GM18507 (cell line): Measurements from ENCODE around the gene RETSAT.
"Not testable (repeated sequence)": the region's sequence is repeated elsewhere in the genome, so short reads cannot be mapped to it uniquely, and the experiment has no call there.

ENCODE experiments used
- DNase-seq: peaks from one replicate; pipeline ENCODE4 v3.0.0; 2011; ENCODE audit warnings: low read depth; ENCODE audit not compliant: insufficient read length; ENCODE audit errors: extremely low spot score
- FAIRE-seq: peaks from 2 replicates; lab custom pipeline; 2011; peaks lifted over from hg19 to GRCh38; lab: Jason Lieb, UNC

The RETSAT gene

DNA sequence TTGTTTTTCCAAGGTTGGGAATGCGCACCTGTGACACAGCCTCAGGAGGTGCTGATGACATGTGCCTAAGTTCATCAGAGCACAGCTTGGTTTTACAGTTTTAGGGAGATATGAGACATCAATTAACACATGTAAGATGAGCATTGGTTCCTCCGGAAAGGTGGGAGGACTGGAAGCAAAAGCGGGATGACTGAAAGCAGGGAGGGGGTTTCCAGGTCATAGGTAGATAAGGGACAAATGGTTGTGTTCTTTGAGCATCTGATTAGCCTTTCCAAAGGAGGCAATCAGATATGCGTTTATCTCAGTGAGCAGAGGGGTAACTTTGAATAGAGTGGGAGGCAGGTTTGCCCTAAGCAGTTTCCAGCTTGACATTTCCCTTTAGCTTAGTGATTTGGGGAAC lies 29.5 kb upstream of the RETSAT start:
- no peak for DNase-seq
- no peak for FAIRE-seq

GRCh38 chr2:85383151-85383550 lies 28.8 kb upstream of the RETSAT start:
- FAIRE-seq, DNase-seq: not testable (repeated sequence)

GRCh38 chr2:85380048-85380447 lies 25.7 kb upstream of the RETSAT start:
- DNase-seq (no peak), FAIRE-seq (no peak)

DNA sequence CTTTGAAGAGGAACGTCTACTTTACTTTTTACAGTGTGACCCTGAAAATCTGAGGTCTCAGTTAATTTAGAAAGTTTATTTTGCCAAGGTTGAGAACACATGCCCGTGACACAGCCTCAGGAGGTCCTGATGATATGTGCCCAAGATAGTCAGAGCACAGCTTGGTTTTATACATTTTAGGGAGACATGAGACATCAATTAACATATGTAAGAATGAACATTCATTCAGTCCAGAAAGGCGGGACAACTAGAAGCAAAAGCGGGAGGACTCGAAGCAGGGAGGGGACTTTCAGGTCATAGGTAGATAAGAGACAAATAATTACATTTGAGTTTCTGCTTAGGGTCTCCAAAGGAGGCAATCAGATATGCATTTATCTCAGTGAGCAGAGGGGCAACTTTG lies 23.9 kb upstream of the RETSAT start:
- FAIRE-seq (no peak), DNase-seq (no peak)

- FAIRE-seq = no peak
Observed at GRCh38 chr2:85377083-85377482, 22.8 kb upstream of the RETSAT start.

DNA sequence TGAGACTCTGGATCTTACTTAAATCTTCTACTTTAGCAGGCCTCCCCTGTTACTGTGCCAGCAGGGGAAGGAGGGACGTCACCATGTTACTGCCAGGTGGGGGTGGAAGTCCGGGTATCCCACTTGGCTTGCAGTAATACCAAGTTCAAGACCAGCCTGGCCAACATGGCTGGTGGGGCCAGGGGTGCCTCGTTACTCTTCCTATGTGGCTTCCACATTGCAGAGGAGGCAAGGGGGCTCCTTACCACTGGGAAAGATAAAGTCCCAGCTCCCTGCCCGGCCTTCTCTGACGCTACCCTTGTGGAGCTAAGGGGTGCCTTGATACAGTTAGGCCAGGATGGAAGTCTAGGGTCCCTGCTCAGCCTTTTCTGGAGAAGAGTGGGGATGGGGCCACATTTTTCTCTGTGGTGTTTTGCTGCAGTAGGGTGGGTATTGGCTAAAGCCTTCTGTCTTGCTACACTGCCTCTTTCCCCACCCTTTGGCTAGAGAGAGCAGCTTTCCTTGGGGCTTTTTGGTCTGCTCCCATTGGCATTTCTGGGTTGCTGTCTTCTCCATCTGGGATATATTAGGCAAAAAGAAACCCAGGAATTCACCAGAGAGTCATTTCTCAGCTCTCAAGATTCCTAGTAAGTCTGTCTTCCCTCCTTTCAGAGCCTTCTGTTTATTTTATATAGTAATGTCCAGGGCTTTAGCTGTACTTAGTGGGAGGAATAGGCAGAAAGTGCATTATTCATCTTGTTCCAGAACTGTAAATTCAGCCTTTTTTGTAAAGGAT lies 22.1 kb upstream of the RETSAT start:
- FAIRE-seq = no peak
- DNase-seq = no peak

More at GRCh38 chr2:85377083-85377482, 22.8 kb upstream of the RETSAT start:
- no peak for DNase-seq

GRCh38 chr2:85371045-85371444 lies 16.7 kb upstream of the RETSAT start:
- FAIRE-seq (no peak), DNase-seq (no peak)

- DNase-seq (no peak), FAIRE-seq (no peak)
Observed at GRCh38 chr2:85369500-85369899, 15.2 kb upstream of the RETSAT start.

- no peak for DNase-seq
- no peak for FAIRE-seq
Observed at GRCh38 chr2:85368921-85369320, 14.6 kb upstream of the RETSAT start.

DNA sequence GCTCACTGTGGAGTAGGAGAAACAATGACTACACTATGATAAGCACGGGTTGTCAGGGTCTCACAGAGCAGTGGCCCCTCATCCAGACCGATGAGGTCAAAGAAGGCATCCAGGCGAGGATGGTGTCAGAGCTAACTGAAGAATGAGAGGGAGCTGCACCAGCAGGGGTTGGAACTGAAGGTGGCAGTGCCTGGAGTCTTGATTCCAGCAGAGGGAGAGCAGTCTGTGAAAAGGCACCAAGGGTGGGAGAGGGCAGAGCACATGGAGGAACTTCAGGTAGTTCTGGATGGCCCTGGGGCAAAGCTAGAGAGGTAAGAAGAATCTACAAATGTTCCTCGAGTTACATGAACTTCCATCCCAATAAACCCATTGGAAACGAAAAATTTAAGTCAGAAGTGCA lies 12.9 kb upstream of the RETSAT start:
- FAIRE-seq (no peak), DNase-seq (no peak)

GRCh38 chr2:85362653-85363387 lies 8.5 kb upstream of the RETSAT start:
- DNase-seq, FAIRE-seq: not testable (repeated sequence)

- DNase-seq (no peak), FAIRE-seq (no peak)
Observed at GRCh38 chr2:85357736-85358135, 3.4 kb upstream of the RETSAT start.

- FAIRE-seq = no peak
Observed at GRCh38 chr2:85356186-85356585, 1.9 kb upstream of the RETSAT start.

DNA sequence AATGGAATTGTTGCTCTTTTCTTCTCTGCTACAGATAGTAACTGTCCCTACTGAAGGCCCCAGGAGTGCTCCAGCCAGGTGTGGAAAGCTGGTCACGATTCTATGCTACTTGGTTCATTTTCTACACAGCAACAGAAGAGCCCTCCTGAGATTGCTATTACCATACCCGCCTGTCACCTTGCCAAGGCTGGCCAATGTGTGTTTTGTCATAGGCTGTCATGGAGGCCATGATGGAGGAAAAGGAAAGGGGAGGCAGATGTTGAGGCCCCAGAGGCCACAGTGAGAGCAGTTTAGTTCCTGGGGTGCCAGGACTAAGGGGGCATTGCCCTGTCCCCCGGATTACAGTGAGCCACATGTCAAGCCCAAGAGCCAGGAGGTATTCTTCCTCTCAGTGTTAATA lies 1.2 kb upstream of the RETSAT start:
- DNase-seq = no peak
- FAIRE-seq = no peak

More at GRCh38 chr2:85356186-85356585, 1.9 kb upstream of the RETSAT start:
- DNase-seq = no peak

DNA sequence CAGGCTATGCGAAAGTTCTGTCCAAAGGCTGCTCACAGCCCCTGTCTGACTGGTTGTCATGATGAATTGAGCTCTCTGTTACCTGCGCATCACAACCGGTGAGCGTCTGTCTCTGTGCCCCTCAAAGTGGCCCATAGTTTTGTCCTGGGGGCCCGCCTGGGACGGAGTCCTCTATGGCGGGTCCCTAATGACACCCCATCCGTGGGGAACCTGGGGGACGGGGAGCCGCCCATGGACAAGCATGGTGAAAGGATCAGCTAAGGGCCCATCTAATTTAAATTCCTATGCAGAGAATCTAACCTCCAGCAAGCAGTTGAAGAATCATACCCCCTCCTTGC lies 714 bp upstream of the RETSAT start:
- FAIRE-seq (no peak), DNase-seq (no peak)

- DNase-seq = no peak
- FAIRE-seq = no peak
Observed at GRCh38 chr2:85353876-85354285, 447 bp downstream of the RETSAT start.

- FAIRE-seq = no peak
Observed at GRCh38 chr2:85347599-85347998, 6.7 kb downstream of the RETSAT start.

GRCh38 chr2:85344356-85344954 lies 9.9 kb downstream of the RETSAT start:
- DNase-seq (no peak), FAIRE-seq (no peak)

More at GRCh38 chr2:85347599-85347998, 6.7 kb downstream of the RETSAT start:
- no peak for DNase-seq

GRCh38 chr2:85343207-85343895 lies 11.0 kb downstream of the RETSAT start:
- not testable (repeated sequence) for DNase-seq, FAIRE-seq

DNA sequence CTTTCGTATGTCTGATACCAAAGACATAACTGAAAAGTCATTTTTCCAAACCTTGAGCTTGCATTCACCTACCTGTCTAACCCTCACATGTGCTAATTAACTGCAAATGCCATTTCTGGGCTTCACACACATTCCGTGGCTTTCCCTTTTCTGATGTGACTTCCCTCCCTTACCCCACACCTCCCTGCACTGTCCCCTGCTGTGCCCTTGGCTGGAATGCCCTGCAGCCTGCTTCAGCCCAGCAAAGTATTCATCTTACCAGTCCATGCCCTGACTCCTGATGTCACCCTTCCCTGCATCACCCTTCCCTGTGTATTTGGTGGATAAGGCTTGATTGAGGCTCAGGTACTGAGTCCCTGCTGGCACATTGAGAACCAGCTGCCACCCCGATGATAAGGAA lies 12.2 kb downstream of the RETSAT start:
- DNase-seq = no peak
- no peak for FAIRE-seq
